OCI-LY3 (cell line): ENCODE data around the gene LEUTX.

ENCODE experiments used
- H2AFZ ChIP-seq: fragments of 200-600, 300-600 bp; shearing (Covaris generic); 2 replicates; pipeline ENCODE4 v1.6.0; 2014; ENCODE audit warnings: antibody characterized with exemption, low read depth, low read length
- H3K27ac ChIP-seq: fragments of 200-600, 300-600 bp; sonication (generic); 2 replicates; pipeline ENCODE4 v1.5.1; 2014; ENCODE audit warnings: mild to moderate bottlenecking, low read length, moderate library complexity, mixed read lengths
- H3K27me3 ChIP-seq: fragments of 200-600, 300-600 bp; sonication (generic); 2 replicates; pipeline ENCODE4 v1.6.1; 2014; ENCODE audit warnings: low read depth, low read length, mixed read lengths
- H3K36me3 ChIP-seq: fragments of 200-600, 300-600 bp; sonication (generic); replicated peaks from 2 replicates; pipeline ENCODE3; 2014; ENCODE audit warnings: low read depth, low read length, mixed read lengths
- H3K4me1 ChIP-seq: fragments of 300-600, 200-600 bp; sonication (generic); 2 replicates; pipeline ENCODE4 v1.6.1; 2014; ENCODE audit warnings: low read length, mixed read lengths
- H3K4me2 ChIP-seq: fragments of 200-600, 300-600 bp; sonication (generic); 2 replicates; pipeline ENCODE4 v1.6.1; 2014; ENCODE audit warnings: low read length, mixed read lengths
- H3K4me3 ChIP-seq: fragments of 300-600, 200-600 bp; sonication (generic); 2 replicates; pipeline ENCODE4 v1.5.1; 2014; ENCODE audit warnings: antibody characterized with exemption, mild to moderate bottlenecking, low read length, moderate library complexity
- H3K79me2 ChIP-seq: fragments of 300-600, 200-600 bp; shearing (Covaris generic); 2 replicates; pipeline ENCODE4 v1.6.1; 2014; ENCODE audit warnings: mild to moderate bottlenecking, low read length, mixed read lengths
- H3K9ac ChIP-seq: fragments of 300-600, 200-600 bp; shearing (Covaris generic); 2 replicates; pipeline ENCODE4 v1.6.0; 2014; ENCODE audit warnings: mild to moderate bottlenecking, low read length, moderate library complexity
- H3K9me3 ChIP-seq: fragments of 200-600, 300-600 bp; shearing (Covaris generic); 2 replicates; pipeline ENCODE4 v1.6.1; 2014; ENCODE audit warnings: low read length, mixed read lengths; ENCODE audit not compliant: insufficient read depth
- H4K20me1 ChIP-seq: fragments of 200-600, 300-600 bp; sonication (generic); 2 replicates; pipeline ENCODE4 v1.6.1; 2016; ENCODE audit warnings: low read length, mixed read lengths; ENCODE audit not compliant: insufficient read depth
- CTCF ChIP-seq: fragments of 200-600, 300-600 bp; sonication (generic); IDR thresholded peaks from 2 replicates; pipeline ENCODE4 v1.5.1; 2014; ENCODE audit warnings: antibody characterized with exemption, low read length, low read depth
- EZH2phosphoT487 ChIP-seq: fragments of 200-600 bp; shearing (Covaris generic); IDR thresholded peaks from 2 replicates; pipeline ENCODE4 v1.6.1; 2018; ENCODE audit warnings: antibody characterized with exemption, mixed run types, low read depth

LEUTX gene

DNA sequence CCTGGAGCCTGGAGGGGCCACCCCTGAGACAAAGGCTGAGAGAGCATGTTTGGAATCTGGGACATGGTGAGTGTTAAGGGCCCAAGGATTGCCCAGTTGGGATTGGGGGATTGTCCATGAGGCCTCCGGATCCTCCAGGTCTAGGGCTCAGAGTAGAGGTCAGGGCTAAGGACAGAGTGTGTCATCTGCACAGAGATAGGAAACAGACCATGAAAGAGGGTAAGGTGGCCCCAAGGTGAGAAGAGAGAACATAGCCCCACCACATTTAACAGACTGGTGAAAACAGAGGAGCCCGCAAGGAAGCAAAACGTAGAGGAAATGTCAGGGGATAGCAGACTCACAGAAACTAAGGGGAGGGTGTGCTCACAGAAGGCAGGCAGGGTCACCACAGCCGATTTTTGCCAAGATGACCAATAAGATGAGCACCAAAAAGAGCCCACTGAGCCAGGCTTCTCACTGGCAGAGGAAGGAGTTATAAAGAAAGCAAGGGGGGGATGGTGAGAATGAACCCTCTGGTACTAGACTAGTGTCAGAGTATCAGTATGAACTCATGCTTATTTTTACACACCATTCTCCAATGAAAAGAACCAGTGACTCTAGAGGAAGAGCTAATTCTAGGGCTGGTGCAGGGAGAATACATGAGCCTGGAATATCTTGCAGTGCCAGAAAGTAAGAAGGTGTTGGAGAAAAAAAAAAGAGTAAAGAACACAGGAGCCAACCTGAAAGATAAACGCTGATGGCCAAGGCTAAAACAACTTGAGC is 37.8 kb downstream of the LEUTX start:
- no peak for TF ChIP-seq CTCF
- no peak for TF ChIP-seq EZH2phosphoT487
- Histone ChIP-seq H3K4me3 (no peak overlapping the region), H3K4me2 (no peak overlapping the region), H3K79me2 (no peaks in the 10 kb centered on the region), H3K9ac (no peak overlapping the region), H3K36me3 (peaks cover 15% of the 10 kb centered on the region), H3K4me1 (peaks cover 10% of the 10 kb centered on the region), H3K9me3 (no peaks in the 10 kb centered on the region), H3K27me3 (no peaks in the 10 kb centered on the region), H4K20me1 (no peaks in the 10 kb centered on the region), H3K27ac (no peak overlapping the region), H2AFZ (no peak overlapping the region)

DNA sequence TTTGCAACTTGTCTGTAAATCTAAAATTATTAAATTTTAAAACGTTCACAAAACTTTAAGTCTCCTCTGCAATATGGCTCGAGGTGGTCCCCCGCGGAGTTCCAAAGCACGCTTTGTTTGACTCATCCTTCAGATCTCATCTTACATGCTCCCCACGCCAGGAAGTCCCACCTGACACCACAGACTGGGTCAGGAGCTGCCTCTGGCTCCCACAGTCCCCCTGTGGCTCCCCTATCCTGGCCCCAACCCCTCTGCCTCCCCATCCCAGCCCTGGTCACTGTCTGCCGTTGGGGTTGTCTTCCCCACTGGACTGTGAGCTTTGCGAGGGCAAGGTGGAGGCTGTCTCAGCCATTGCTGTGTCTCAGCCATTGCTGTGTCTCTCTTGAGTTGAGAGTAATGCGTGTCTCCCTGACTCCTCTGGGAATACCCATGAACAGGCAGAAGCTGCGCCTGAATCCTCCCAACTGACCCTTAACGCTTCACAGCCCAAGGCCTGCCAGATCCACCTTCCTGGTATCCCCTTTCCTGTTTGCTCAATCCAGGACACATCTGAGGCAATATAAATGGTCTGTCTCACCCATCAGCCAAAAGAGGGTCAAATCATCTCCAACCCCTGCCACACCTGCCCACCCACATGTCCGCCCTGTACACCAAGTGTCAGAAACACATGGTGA is 39.4 kb downstream of the LEUTX start:
- peaks cover 23% of the 10 kb centered on the region for H3K36me3 ChIP-seq

DNA sequence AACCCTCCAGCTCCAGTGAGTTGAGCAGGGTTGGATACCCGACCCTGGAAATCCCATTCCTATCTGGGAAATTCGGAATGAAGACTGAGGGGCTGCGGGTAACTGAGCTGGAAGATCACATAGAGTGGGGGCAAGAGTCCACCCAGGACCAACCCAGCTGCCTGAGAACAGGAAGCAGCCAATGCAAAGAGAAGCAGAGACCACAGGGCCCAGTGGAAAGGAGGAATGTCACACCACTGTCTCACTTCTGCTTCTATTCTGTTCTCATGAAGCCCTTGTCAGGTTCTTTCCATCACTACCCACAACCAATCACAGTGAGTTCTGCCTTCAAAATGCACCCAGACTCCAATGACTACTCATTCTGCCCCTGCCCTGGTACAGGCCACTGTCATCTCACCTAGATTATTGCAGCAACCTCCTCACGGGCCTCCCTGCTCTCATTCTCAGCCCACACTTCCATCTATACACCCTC is 40.0 kb downstream of the LEUTX start:
- H3K4me2 ChIP-seq, result no peak overlapping the region
- H3K36me3 ChIP-seq, result peaks cover 23% of the 10 kb centered on the region
- TF ChIP-seq CTCF (no peak), EZH2phosphoT487 (no peak)
- no peak overlapping the region for H3K9ac ChIP-seq
- H3K4me1 ChIP-seq, result peaks cover 10% of the 10 kb centered on the region
- no peaks in the 10 kb centered on the region for H3K9me3 ChIP-seq
- no peak overlapping the region for H3K27ac ChIP-seq
- no peak overlapping the region for H3K4me3 ChIP-seq
- no peaks in the 10 kb centered on the region for H3K79me2 ChIP-seq
- H2AFZ ChIP-seq, result no peak overlapping the region
- no peaks in the 10 kb centered on the region for H4K20me1 ChIP-seq
- no peaks in the 10 kb centered on the region for H3K27me3 ChIP-seq

More for the DNA sequence above, 39.4 kb downstream of the LEUTX start:
- TF ChIP-seq CTCF (no peak), EZH2phosphoT487 (no peak)
- H3K27me3 ChIP-seq, result no peaks in the 10 kb centered on the region
- H2AFZ ChIP-seq, result no peak overlapping the region
- H3K27ac ChIP-seq, result no peak overlapping the region
- no peak overlapping the region for H3K4me3 ChIP-seq
- H3K9ac ChIP-seq, result no peak overlapping the region
- no peaks in the 10 kb centered on the region for H4K20me1 ChIP-seq
- H3K9me3 ChIP-seq, result no peaks in the 10 kb centered on the region
- peaks cover 10% of the 10 kb centered on the region for H3K4me1 ChIP-seq
- no peaks in the 10 kb centered on the region for H3K79me2 ChIP-seq
- no peak overlapping the region for H3K4me2 ChIP-seq

GRCh38 chr19:39819786-39820185 is 41.1 kb downstream of the LEUTX start:
- Histone ChIP-seq H2AFZ (no peak overlapping the region), H3K4me1 (peaks cover 10% of the 10 kb centered on the region), H3K27me3 (no peaks in the 10 kb centered on the region), H3K79me2 (no peaks in the 10 kb centered on the region), H3K36me3 (peaks cover 30% of the 10 kb centered on the region), H3K4me3 (no peak overlapping the region), H3K27ac (no peak overlapping the region), H3K4me2 (no peak overlapping the region), H3K9ac (no peak overlapping the region), H3K9me3 (no peaks in the 10 kb centered on the region), H4K20me1 (no peaks in the 10 kb centered on the region)
- TF ChIP-seq CTCF (no peak), EZH2phosphoT487 (no peak)
